ENCODE results near the gene EML1. TPM values are rescaled to one million over a fixed set of nuclear protein-coding genes. Genes with fewer than 3 reads are reported as not detected.
"Not testable (repeated sequence)": the region's sequence is repeated elsewhere in the genome, so short reads cannot be mapped to it uniquely, and the experiment has no call there.

Gene EML1
- total RNA-seq, 1 experiment from 2014 or later, result 9.5 TPM

DNA sequence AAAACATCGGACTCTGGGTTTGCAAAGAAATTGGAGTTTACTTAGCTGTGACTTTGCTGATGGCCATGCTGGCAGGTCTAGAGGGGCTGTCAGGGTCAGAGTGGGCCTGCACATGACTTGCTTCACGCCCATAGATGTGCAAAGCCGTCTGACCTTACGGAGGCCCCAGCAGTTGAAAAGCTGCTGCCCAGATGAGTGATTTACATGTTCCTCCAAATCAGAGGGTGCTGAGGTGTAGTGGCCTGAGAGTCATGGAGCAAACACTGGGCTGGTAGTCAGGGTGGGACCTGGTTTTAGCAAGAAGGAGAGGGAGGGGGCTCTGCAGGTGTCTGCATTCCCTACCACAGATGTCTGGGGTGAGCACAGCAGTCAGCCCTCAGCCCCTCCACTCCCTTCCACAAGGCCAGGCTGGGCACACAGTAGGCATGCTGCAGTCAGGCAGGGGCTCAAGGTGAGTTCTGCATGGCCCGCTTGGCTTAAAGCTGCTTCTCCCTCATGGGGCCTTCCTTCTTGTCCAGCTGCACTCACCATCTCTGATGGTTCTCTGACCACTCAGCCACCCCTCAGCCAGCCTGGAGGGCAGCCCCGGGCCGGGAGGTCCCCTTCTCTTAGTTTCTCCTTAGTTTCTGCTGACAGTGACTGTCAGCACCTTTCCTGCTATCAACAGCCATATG, 34.2 kb upstream of the EML1 start:
- Mint-ChIP-seq H3K4me1 (ENCODE audit: insufficient read depth, unreplicated experiment) (peaks cover 19% of the 10 kb centered on the region), H3K36me3 (ENCODE audit: insufficient read depth, unreplicated experiment) (no peaks in the 10 kb centered on the region), H3K4me3 (ENCODE audit: unreplicated experiment) (no peak overlapping the region), H3K27me3 (ENCODE audit: insufficient read depth, unreplicated experiment) (no peaks in the 10 kb centered on the region), H3K27ac (ENCODE audit: low read depth, unreplicated experiment) (no peak overlapping the region), H3K9me3 (ENCODE audit: unreplicated experiment) (no peaks in the 10 kb centered on the region)
- DNase-seq (ENCODE audit: unreplicated experiment), result no peak
- TF ChIP-seq, protein P1, sequence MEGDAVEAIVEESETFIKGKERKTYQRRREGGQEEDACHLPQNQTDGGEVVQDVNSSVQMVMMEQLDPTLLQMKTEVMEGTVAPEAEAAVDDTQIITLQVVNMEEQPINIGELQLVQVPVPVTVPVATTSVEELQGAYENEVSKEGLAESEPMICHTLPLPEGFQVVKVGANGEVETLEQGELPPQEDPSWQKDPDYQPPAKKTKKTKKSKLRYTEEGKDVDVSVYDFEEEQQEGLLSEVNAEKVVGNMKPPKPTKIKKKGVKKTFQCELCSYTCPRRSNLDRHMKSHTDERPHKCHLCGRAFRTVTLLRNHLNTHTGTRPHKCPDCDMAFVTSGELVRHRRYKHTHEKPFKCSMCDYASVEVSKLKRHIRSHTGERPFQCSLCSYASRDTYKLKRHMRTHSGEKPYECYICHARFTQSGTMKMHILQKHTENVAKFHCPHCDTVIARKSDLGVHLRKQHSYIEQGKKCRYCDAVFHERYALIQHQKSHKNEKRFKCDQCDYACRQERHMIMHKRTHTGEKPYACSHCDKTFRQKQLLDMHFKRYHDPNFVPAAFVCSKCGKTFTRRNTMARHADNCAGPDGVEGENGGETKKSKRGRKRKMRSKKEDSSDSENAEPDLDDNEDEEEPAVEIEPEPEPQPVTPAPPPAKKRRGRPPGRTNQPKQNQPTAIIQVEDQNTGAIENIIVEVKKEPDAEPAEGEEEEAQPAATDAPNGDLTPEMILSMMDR (IDR thresholded peaks at IDR 0.05; ENCODE audit: unreplicated experiment), result no peak
- intact Hi-C loops (cut with micrococcal nuclease), result loop anchor here (1.0 kb wide), 1 partner anchor 75 kb away; the partner anchor contains the start of gene CYP46A1
- POLR2A ChIA-PET, result interaction anchor here (0.6 to 2.1 kb wide), 5 partner anchors 14 to 278 kb away, joined by 3 to 19 read pairs (median 7); partner anchors contain the start of genes CCNK, EML1 and SETD3
- no TSS peak for BruUV-seq (replicated peaks)
- CTCF ChIA-PET, result interaction anchor here (0.8 kb wide), 1 partner anchor 17 kb away, joined by 3 read pairs; no protein-coding TSS in a partner anchor

DNA sequence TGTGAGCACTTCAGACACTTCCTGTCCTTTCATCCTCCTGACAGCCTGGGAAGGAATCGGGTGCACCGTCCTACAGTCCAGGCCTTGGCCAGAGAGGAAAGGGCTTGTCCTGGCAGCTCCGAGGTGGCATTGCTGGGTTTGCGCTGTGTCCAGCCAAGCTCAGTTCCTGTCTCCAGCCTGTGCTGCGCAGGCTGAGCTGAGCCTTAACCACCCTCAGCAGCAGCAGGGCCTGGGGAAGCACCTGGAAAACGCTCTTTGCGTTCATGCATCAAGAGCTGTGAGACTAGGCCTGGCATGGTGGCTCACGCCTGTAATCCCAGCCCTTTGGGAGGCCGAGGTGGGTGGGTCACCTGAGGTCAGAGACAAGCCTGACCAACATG, 33.7 kb upstream of the EML1 start:
- no peaks in the 10 kb centered on the region for H3K36me3 Mint-ChIP-seq (ENCODE audit: insufficient read depth, unreplicated experiment)
- H3K9me3 Mint-ChIP-seq (ENCODE audit: unreplicated experiment), result no peaks in the 10 kb centered on the region
- H3K4me1 Mint-ChIP-seq (ENCODE audit: insufficient read depth, unreplicated experiment), result peaks cover 13% of the 10 kb centered on the region
- POLR2A ChIA-PET, result interaction anchor here (0.6 kb wide), 1 partner anchor 15 kb away, joined by 3 read pairs; no protein-coding TSS in a partner anchor
- BruUV-seq (replicated peaks), result no TSS peak
- no peak overlapping the region for H3K27ac Mint-ChIP-seq (ENCODE audit: low read depth, unreplicated experiment)
- TF ChIP-seq, protein P1 (IDR thresholded peaks at IDR 0.05; ENCODE audit: unreplicated experiment), result no peak
- CTCF ChIA-PET, result no interaction called here
- no peak overlapping the region for H3K4me3 Mint-ChIP-seq (ENCODE audit: unreplicated experiment)
- no peaks in the 10 kb centered on the region for H3K27me3 Mint-ChIP-seq (ENCODE audit: insufficient read depth, unreplicated experiment)
- intact Hi-C loops (cut with micrococcal nuclease), result no loop called here
- DNase-seq (ENCODE audit: unreplicated experiment), result no peak

DNA sequence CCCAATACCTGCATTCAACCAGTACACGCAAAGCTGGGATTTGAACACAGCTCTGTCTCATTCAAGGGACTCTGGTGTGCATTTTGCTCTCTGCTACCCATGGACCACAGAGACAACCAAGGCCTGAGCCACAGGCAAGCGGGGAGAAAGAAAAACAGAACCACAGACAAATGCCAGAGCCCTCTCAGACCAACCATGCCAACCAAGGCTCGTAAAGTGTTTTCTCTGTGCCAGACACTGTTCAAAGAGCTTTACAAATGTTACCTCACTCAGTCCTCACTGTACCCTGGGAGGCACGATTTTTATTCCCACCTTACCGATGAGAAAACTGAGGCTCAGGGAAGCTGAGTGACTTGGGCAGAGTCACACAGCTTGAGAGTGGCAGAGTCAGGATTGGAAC, 32.4 kb upstream of the EML1 start:
- H3K9me3 Mint-ChIP-seq (ENCODE audit: unreplicated experiment), result no peaks in the 10 kb centered on the region
- CTCF ChIA-PET, result interaction anchor here (0.6 kb wide), 1 partner anchor 470 kb away, joined by 3 read pairs; no protein-coding TSS in a partner anchor
- TF ChIP-seq, protein P1 (IDR thresholded peaks at IDR 0.05; ENCODE audit: unreplicated experiment), result no peak
- no peak overlapping the region for H3K27ac Mint-ChIP-seq (ENCODE audit: low read depth, unreplicated experiment)
- no peaks in the 10 kb centered on the region for H3K27me3 Mint-ChIP-seq (ENCODE audit: insufficient read depth, unreplicated experiment)
- H3K36me3 Mint-ChIP-seq (ENCODE audit: insufficient read depth, unreplicated experiment), result no peaks in the 10 kb centered on the region
- intact Hi-C loops (cut with micrococcal nuclease), result no loop called here
- POLR2A ChIA-PET, result interaction anchor here (1.2 kb wide), 1 partner anchor 29 kb away, joined by 3 read pairs; no protein-coding TSS in a partner anchor
- no TSS peak for BruUV-seq (replicated peaks)
- DNase-seq (ENCODE audit: unreplicated experiment), result no peak
- H3K4me3 Mint-ChIP-seq (ENCODE audit: unreplicated experiment), result no peak overlapping the region
- H3K4me1 Mint-ChIP-seq (ENCODE audit: insufficient read depth, unreplicated experiment), result peaks cover 11% of the 10 kb centered on the region

DNA sequence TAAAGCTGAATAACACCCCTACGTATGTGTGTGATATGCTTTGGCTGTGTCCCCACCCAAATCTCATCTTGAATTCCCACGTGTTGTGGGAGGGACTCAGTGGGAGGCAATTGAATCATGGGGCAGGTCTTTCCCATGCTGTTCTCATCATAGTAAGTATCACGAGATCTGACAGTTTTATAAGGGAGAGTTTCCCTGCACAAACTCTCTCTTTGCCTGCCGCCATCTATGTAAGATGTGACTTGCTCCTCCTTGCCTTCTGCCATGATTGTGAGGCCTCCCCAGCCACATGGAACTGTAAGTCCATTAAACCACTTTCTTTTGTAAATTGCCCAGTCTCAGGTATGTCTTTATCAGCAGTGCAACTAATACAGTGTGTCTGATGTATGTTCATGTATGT, 30.3 kb upstream of the EML1 start:
- intact Hi-C loops (cut with micrococcal nuclease); BruUV-seq (replicated peaks); H3K27me3 Mint-ChIP-seq (ENCODE audit: insufficient read depth, unreplicated experiment); H3K27ac Mint-ChIP-seq (ENCODE audit: low read depth, unreplicated experiment); H3K4me1 Mint-ChIP-seq (ENCODE audit: insufficient read depth, unreplicated experiment); POLR2A ChIA-PET; H3K36me3 Mint-ChIP-seq (ENCODE audit: insufficient read depth, unreplicated experiment); H3K4me3 Mint-ChIP-seq (ENCODE audit: unreplicated experiment); H3K9me3 Mint-ChIP-seq (ENCODE audit: unreplicated experiment); DNase-seq (ENCODE audit: unreplicated experiment): not testable (repeated sequence)
- CTCF ChIA-PET, result interaction anchor here (0.6 kb wide), 1 partner anchor 123 kb away, joined by 3 read pairs; no protein-coding TSS in a partner anchor

Data from MCF 10A (cell line).